ENCODE measurements around the gene FAM217B. TPM values are rescaled to one million over a fixed set of nuclear protein-coding genes. Genes with fewer than 3 reads are reported as not detected.
A peak's percentile ranks its signal among the peaks of the same experiment; 100 is the strongest.

FAM217B gene
- total and polyA plus RNA-seq, 4 donors, result 0.88 to 5.0 (median 1.7) TPM

DNA sequence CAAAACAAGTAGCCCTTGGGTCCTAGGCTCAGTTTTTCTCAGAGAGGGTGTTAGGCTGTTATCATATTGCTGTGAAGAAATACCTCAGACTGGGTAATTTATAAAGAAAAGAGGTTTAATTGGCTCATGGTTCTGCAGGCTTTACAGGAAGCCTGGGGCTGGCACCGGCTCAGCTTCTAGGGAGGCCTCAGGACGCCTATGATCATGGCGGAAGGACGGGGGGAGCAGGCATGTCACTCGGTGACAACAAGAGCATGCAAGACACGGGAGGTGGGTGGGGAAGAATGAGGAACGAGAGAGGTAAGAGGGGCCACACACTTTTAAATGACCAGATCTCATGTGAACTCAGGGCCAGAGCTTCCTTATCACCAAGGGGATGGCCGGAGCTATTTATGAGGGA is 45.0 kb downstream of the FAM217B start:
- no peaks in the 10 kb centered on the region for H3K36me3 ChIP-seq (ENCODE audit: control insufficient read depth in 4 of 4, insufficient read depth in 3 of 4, low read depth in 1 of 4, low read length in 3 of 4)
- no peaks in the 10 kb centered on the region for H3K4me1 ChIP-seq (ENCODE audit: control insufficient read depth in 4 of 4, insufficient read depth in 4 of 4, low read length in 3 of 4)
- H3K27me3 ChIP-seq (ENCODE audit: control insufficient read depth in 4 of 4, insufficient read depth in 4 of 4, low read length in 3 of 4), result no peaks in the 10 kb centered on the region
- TF ChIP-seq RXRA (IDR thresholded peaks at IDR 0.05) (no peak), HNF4G (IDR thresholded peaks at IDR 0.05) (no peak), SP1 (IDR thresholded peaks at IDR 0.05) (no peak), ZBTB33 (IDR thresholded peaks at IDR 0.05) (no peak)
- TF ChIP-seq, protein P1, sequence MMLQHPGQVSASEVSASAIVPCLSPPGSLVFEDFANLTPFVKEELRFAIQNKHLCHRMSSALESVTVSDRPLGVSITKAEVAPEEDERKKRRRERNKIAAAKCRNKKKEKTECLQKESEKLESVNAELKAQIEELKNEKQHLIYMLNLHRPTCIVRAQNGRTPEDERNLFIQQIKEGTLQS (IDR thresholded peaks at IDR 0.05), result no peak
- H3K9me3 ChIP-seq (ENCODE audit: control insufficient read depth in 4 of 4, low read length in 3 of 4), result no peaks in the 10 kb centered on the region
- no peak for DNase-seq (ENCODE audit: low spot score)
- 85% methylated on average over 8 of the region's 8 CpGs for WGBS
- H3K9ac ChIP-seq (ENCODE audit: low read depth in 1 of 2, low read length in 2 of 2), result no peak overlapping the region
- no peak overlapping the region for H3K4me3 ChIP-seq (ENCODE audit: low read depth in 1 of 3, low read length in 3 of 3)
- no peak overlapping the region for H3K27ac ChIP-seq (ENCODE audit: low read depth in 1 of 2, low read length in 2 of 2)

DNA sequence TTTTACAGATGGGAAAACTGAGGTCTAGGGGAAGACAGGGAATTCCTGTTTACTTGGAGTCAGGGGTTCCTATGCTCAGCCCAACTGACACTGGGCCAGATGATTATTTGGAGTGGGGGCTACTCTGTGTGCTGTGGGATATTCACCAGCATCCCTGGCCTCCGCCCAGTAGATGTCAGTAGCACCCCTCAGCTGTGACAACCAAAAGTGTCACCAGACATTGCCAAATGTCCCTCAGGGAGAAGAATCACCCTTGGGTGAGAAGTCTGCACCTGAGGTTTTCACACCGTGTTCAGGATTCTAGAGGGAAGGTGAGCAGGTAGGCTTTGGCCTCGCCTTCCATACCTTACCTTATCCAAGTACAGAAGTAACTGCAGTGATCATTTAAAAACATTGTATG is 45.7 kb downstream of the FAM217B start:
- TF ChIP-seq FOXA1 (IDR thresholded peaks at IDR 0.05) (no peak), HNF4A (conservative IDR thresholded peaks at IDR 0.05) (no peak), RAD21 (IDR thresholded peaks at IDR 0.05) (peak; percentile 15 to 21), FOXA2 (IDR thresholded peaks at IDR 0.05) (no peak), GABPA (IDR thresholded peaks at IDR 0.05 in 1 of 2, conservative IDR thresholded peaks at IDR 0.05 in 1 of 2) (no peak), HNF4G (IDR thresholded peaks at IDR 0.05) (no peak)
- TF ChIP-seq, protein P2, sequence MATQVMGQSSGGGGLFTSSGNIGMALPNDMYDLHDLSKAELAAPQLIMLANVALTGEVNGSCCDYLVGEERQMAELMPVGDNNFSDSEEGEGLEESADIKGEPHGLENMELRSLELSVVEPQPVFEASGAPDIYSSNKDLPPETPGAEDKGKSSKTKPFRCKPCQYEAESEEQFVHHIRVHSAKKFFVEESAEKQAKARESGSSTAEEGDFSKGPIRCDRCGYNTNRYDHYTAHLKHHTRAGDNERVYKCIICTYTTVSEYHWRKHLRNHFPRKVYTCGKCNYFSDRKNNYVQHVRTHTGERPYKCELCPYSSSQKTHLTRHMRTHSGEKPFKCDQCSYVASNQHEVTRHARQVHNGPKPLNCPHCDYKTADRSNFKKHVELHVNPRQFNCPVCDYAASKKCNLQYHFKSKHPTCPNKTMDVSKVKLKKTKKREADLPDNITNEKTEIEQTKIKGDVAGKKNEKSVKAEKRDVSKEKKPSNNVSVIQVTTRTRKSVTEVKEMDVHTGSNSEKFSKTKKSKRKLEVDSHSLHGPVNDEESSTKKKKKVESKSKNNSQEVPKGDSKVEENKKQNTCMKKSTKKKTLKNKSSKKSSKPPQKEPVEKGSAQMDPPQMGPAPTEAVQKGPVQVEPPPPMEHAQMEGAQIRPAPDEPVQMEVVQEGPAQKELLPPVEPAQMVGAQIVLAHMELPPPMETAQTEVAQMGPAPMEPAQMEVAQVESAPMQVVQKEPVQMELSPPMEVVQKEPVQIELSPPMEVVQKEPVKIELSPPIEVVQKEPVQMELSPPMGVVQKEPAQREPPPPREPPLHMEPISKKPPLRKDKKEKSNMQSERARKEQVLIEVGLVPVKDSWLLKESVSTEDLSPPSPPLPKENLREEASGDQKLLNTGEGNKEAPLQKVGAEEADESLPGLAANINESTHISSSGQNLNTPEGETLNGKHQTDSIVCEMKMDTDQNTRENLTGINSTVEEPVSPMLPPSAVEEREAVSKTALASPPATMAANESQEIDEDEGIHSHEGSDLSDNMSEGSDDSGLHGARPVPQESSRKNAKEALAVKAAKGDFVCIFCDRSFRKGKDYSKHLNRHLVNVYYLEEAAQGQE (IDR thresholded peaks at IDR 0.05), result no peak
- TF ChIP-seq, protein P3, sequence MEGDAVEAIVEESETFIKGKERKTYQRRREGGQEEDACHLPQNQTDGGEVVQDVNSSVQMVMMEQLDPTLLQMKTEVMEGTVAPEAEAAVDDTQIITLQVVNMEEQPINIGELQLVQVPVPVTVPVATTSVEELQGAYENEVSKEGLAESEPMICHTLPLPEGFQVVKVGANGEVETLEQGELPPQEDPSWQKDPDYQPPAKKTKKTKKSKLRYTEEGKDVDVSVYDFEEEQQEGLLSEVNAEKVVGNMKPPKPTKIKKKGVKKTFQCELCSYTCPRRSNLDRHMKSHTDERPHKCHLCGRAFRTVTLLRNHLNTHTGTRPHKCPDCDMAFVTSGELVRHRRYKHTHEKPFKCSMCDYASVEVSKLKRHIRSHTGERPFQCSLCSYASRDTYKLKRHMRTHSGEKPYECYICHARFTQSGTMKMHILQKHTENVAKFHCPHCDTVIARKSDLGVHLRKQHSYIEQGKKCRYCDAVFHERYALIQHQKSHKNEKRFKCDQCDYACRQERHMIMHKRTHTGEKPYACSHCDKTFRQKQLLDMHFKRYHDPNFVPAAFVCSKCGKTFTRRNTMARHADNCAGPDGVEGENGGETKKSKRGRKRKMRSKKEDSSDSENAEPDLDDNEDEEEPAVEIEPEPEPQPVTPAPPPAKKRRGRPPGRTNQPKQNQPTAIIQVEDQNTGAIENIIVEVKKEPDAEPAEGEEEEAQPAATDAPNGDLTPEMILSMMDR (IDR thresholded peaks at IDR 0.05; ENCODE audit: low read depth, low read length, missing input control), result no peak
- Histone ChIP-seq H3K9ac (ENCODE audit: low read depth in 1 of 2, low read length in 2 of 2) (no peak overlapping the region), H3K36me3 (ENCODE audit: control insufficient read depth in 4 of 4, insufficient read depth in 3 of 4, low read depth in 1 of 4, low read length in 3 of 4) (no peaks in the 10 kb centered on the region), H3K27me3 (ENCODE audit: control insufficient read depth in 4 of 4, insufficient read depth in 4 of 4, low read length in 3 of 4) (no peaks in the 10 kb centered on the region), H3K4me1 (ENCODE audit: control insufficient read depth in 4 of 4, insufficient read depth in 4 of 4, low read length in 3 of 4) (no peaks in the 10 kb centered on the region), H3K27ac (ENCODE audit: low read depth in 1 of 2, low read length in 2 of 2) (no peak overlapping the region), H3K9me3 (ENCODE audit: control insufficient read depth in 4 of 4, low read length in 3 of 4) (no peaks in the 10 kb centered on the region), H3K4me3 (ENCODE audit: low read depth in 1 of 3, low read length in 3 of 3) (no peak overlapping the region)
- no peak for DNase-seq (ENCODE audit: low spot score)
- 96% methylated on average over 3 of the region's 3 CpGs for WGBS

Measured in liver (tissue), 9 donors.